GM12878 (cell line): Measurements from ENCODE around the gene KIAA2012. TPM values are rescaled to one million over a fixed set of nuclear protein-coding genes. Genes with fewer than 3 reads are reported as not detected.

Source experiments
- ATAC-seq: fragments of 200-7000 bp; cut with Tn5 transposase; 3 replicates; pipeline ENCODE4 v1.9.1; 2020; ENCODE audit warnings: mild to moderate bottlenecking, moderate library complexity
- BruUV-seq: library from RNA; stranded (reverse); fragments of 400-500 nt; replicated peaks from 2 replicates; lab custom pipeline; 2021; lab: Mats Ljungman, UMichigan
- CTCF ChIA-PET: fragments of 300-600 bp; sonication (Branson Sonifier 250); formaldehyde crosslinking; extraction: SDS; loops from one replicate; lab custom pipeline; 2021; ENCODE audit warnings: inconsistent platforms; lab: Yijun Ruan, JAX
- POLR2A ChIA-PET: fragments of 350-600 bp; formaldehyde crosslinking; extraction: SDS; loops from one replicate; lab custom pipeline; 2021; ENCODE audit warnings: inconsistent platforms; lab: Charles Lee
- RAD21 ChIA-PET: fragments of 300-600 bp; sonication (Branson Sonifier 250); formaldehyde crosslinking; loops from one replicate; lab custom pipeline; 2023; ENCODE audit warnings: antibody characterized with exemption; ENCODE audit not compliant: unreplicated experiment; lab: Charles Lee
- SMC1A ChIA-PET: fragments of 300-600 bp; sonication (Branson Sonifier 250); formaldehyde crosslinking; loops from one replicate; lab custom pipeline; 2023; ENCODE audit not compliant: unreplicated experiment, uncharacterized antibody; lab: Charles Lee
- DNase-seq: peaks from one replicate; pipeline ENCODE4 v3.0.0-alpha.2; 2011; ENCODE audit warnings: low read depth, low spot score
- FAIRE-seq: peaks from 3 replicates; lab custom pipeline; 2011; peaks lifted over from hg19 to GRCh38; lab: Jason Lieb, UNC
- H2AFZ ChIP-seq: 2 replicates; pipeline ENCODE4 v1.6.0; 2011; ENCODE audit warnings: low read depth, low read length, control low read depth; ENCODE audit not compliant: control insufficient read depth
- H3K27ac ChIP-seq: 2 replicates; pipeline ENCODE4 v1.5.1; 2011; ENCODE audit warnings: control low read depth; ENCODE audit not compliant: control insufficient read depth, insufficient read depth
- H3K27me3 ChIP-seq, 2 experiments: replicated peaks in 1 of 2; 2 replicates each; pipeline versions ENCODE4 v1.6.0 to v1.6.1; 2011; ENCODE audit warnings: low read length in 1 of 2; ENCODE audit not compliant: control insufficient read depth in 2 of 2, insufficient read depth in 2 of 2
- H3K36me3 ChIP-seq, 2 experiments: 2 replicates each; pipeline ENCODE4 v1.5.1; 2011; ENCODE audit warnings: low read length in 1 of 2; ENCODE audit not compliant: control insufficient read depth in 2 of 2, insufficient read depth in 2 of 2
- H3K4me1 ChIP-seq: 2 replicates; pipeline ENCODE4 v1.6.1; 2011; ENCODE audit warnings: mild to moderate bottlenecking, low read length, moderate library complexity, mixed read lengths; ENCODE audit not compliant: control insufficient read depth, insufficient read depth
- H3K4me2 ChIP-seq: 2 replicates; pipeline ENCODE4 v1.6.0; 2011; ENCODE audit warnings: control low read depth; ENCODE audit not compliant: control insufficient read depth, insufficient read depth
- H3K4me3 ChIP-seq: fragments of 200-600 bp; sonication (generic); 2 replicates; pipeline ENCODE4 v1.5.1; 2016
- H3K79me2 ChIP-seq: 2 replicates; pipeline ENCODE4 v1.6.0; 2011; ENCODE audit warnings: low read length; ENCODE audit not compliant: control insufficient read depth, insufficient read depth
- H3K9ac ChIP-seq: 2 replicates; pipeline ENCODE4 v1.8.0; 2011; ENCODE audit warnings: low read length, control low read depth, mixed read lengths; ENCODE audit not compliant: control insufficient read depth, insufficient read depth
- H3K9me3 ChIP-seq: replicated peaks from 3 replicates; pipeline ENCODE4 v1.5.1; 2011; ENCODE audit warnings: mild to moderate bottlenecking, low read length; ENCODE audit not compliant: control insufficient read depth, insufficient read depth
- H4K20me1 ChIP-seq: 2 replicates; pipeline ENCODE4 v1.6.0; 2011; ENCODE audit not compliant: control insufficient read depth, insufficient read depth
- ATF2 ChIP-seq: IDR thresholded peaks from 2 replicates; pipeline ENCODE4 v1.6.1; 2012; ENCODE audit warnings: low read length, inconsistent platforms
- BMI1 ChIP-seq: fragments of 450-650 bp; IDR thresholded peaks from 2 replicates; pipeline ENCODE4 v1.6.1; 2016; ENCODE audit warnings: mild to moderate bottlenecking, moderate library complexity, borderline replicate concordance
- E2F4 ChIP-seq: IDR thresholded peaks from 2 replicates; pipeline ENCODE4 v1.6.1; 2012; ENCODE audit warnings: low read depth, low read length, improper control_type of control experiment
- E4F1 ChIP-seq: fragments of 450-650 bp; IDR thresholded peaks from 2 replicates; pipeline ENCODE4 v1.6.1; 2018; ENCODE audit warnings: borderline replicate concordance, mild to moderate bottlenecking; ENCODE audit not compliant: partially characterized antibody
- MTA2 ChIP-seq: fragments of 450-650 bp; IDR thresholded peaks from 2 replicates; pipeline ENCODE4 v1.6.1; 2016; ENCODE audit warnings: low read depth, mild to moderate bottlenecking, moderate library complexity
- MYB ChIP-seq: fragments of 150-350 bp; IDR thresholded peaks from 2 replicates; pipeline ENCODE4 v1.6.1; 2014; ENCODE audit warnings: mild to moderate bottlenecking, low read depth, low read length, borderline replicate concordance
- NFIC ChIP-seq: IDR thresholded peaks from 2 replicates; pipeline ENCODE4 v1.6.1; 2012; ENCODE audit warnings: low read depth, mild to moderate bottlenecking, inconsistent platforms, low read length, moderate library complexity
- POU2F2 ChIP-seq: IDR thresholded peaks from 3 replicates; pipeline ENCODE4 v1.6.1; 2011; ENCODE audit warnings: low read depth, mild to moderate bottlenecking, low read length, borderline replicate concordance
- RB1 ChIP-seq: fragments of 450-650 bp; formaldehyde crosslinking; IDR thresholded peaks from 2 replicates; pipeline ENCODE4 v1.6.1; 2017; ENCODE audit warnings: mild to moderate bottlenecking, borderline replicate concordance
- SKIL ChIP-seq: fragments of 450-650 bp; IDR thresholded peaks from 2 replicates; pipeline ENCODE4 v1.6.1; 2017; ENCODE audit warnings: mild to moderate bottlenecking, low read depth, inconsistent platforms; ENCODE audit not compliant: poor library complexity, severe bottlenecking
- SUPT20H ChIP-seq: IDR thresholded peaks from 2 replicates; pipeline ENCODE4 v1.6.1; 2011; ENCODE audit warnings: low read depth, mild to moderate bottlenecking, low read length, moderate library complexity, borderline replicate concordance; ENCODE audit not compliant: control insufficient read depth
- ZNF217 ChIP-seq: fragments of 450-650 bp; IDR thresholded peaks from 2 replicates; pipeline ENCODE4 v1.6.1; 2017; ENCODE audit warnings: antibody characterized with exemption, mild to moderate bottlenecking
- WGBS: methylation state at CpG from one replicate; pipeline ENCODE4 v1.1.6; 2016; ENCODE audit warnings: low lambda C conversion rate; ENCODE audit not compliant: insufficient replicate concordance, insufficient coverage; ENCODE audit errors: missing lambda C conversion rate; 5-methylcytosine and 5-hydroxymethylcytosine counted together
- in situ Hi-C: fragments of 300-500 bp; cut with MboI; formaldehyde crosslinking; loops from 9 replicates; pipeline ENCODE4 v1.14.3; 2018; ENCODE audit warnings: mixed read lengths
- intact Hi-C: fragments of 100-400 bp; cut with micrococcal nuclease; formaldehyde crosslinking; loops from one replicate; pipeline ENCODE4 v1.14.2; 2022; ENCODE audit not compliant: unreplicated experiment
- polyA plus RNA-seq, 11 experiments: library from polyadenylated mRNA; depleted of rRNA in 4 of 11; unstranded in 6 of 11; stranded (reverse) in 5 of 11; fragments of >200 nt; fragmentation: Nextera tagmentation in 4 of 11; fragmentation: Illumina TruSeq in 1 of 11; extraction: Ambion mirVana in 4 of 11; extraction: Trizol in 1 of 11; gene quantifications; 1 replicate in 1 of 11; 2 replicates in 10 of 11; pipeline versions ENCODE4 v1.2.1 to v1.2.3, GENCODE V29; 2011 to 2016; ENCODE audit warnings: inconsistent platforms in 2 of 11, missing spikeins in 2 of 11, low read depth in 1 of 11
- total RNA-seq, 4 experiments: library from RNA; depleted of rRNA in 3 of 4; stranded (reverse); fragments of >200 nt in 3 of 4; fragmentation: Illumina TruSeq in 1 of 4; extraction: Trizol in 1 of 4; gene quantifications; 2 replicates each; pipeline versions ENCODE4 v1.2.1 to v1.2.3, GENCODE V29; 2013 to 2021

Gene KIAA2012
- total and polyA plus RNA-seq, 10 of the 15 experiments (the other 5 are each of a cell fraction or from before 2014, with no cell fraction given), result 0.03 TPM; not detected in 9

GRCh38 chr2:202152104-202152715 is 79.2 kb downstream of the KIAA2012 start (continued):
- no peak for TF ChIP-seq SKIL
- TF ChIP-seq POU2F2, result no peak
- TF ChIP-seq BMI1, result no peak

GRCh38 chr2:202154613-202155012 is 81.6 kb downstream of the KIAA2012 start:
- 67% methylated on average over 9 of the region's 9 CpGs for WGBS
- in situ Hi-C loops, result no loop called here
- ChIA-PET POLR2A (interaction anchor here (1.4 kb wide), 1 partner anchor 16 kb away, joined by 3 read pairs; no protein-coding TSS in a partner anchor), CTCF (interaction anchor here (0.6 kb wide), 1 partner anchor 117 kb away, joined by 3 read pairs; no protein-coding TSS in a partner anchor), SMC1A (interaction anchor here (1.0 to 1.9 kb wide), 3 partner anchors 9 to 294 kb away, joined by 3 to 5 read pairs (median 4); no protein-coding TSS in a partner anchor), RAD21 (no interaction called here)
- FAIRE-seq (no peak), ATAC-seq (no peak), DNase-seq (no peak)
- Histone ChIP-seq H3K9ac (no peak overlapping the region), H3K36me3 (no peaks in the 10 kb centered on the region), H3K4me3 (no peak overlapping the region), H2AFZ (no peak overlapping the region), H3K79me2 (no peaks in the 10 kb centered on the region), H3K27me3 (no peaks in the 10 kb centered on the region), H3K4me1 (no peaks in the 10 kb centered on the region), H4K20me1 (no peaks in the 10 kb centered on the region), H3K4me2 (no peak overlapping the region), H3K9me3 (no peaks in the 10 kb centered on the region), H3K27ac (no peak overlapping the region)
- no TSS peak for BruUV-seq
- intact Hi-C loops, result no loop called here
- TF ChIP-seq NFIC (no peak), SUPT20H (no peak), E2F4 (no peak), MTA2 (no peak), ATF2 (no peak), ZNF217 (no peak), E4F1 (no peak), MYB (no peak), RB1 (no peak)
